Ovary (tissue), 9 donors: ENCODE data around the gene TTC28. TPM values are rescaled to one million over a fixed set of nuclear protein-coding genes. Genes with fewer than 3 reads are reported as not detected.

Source experiments
- DNase-seq, 5 donors: peaks; one replicate each; pipeline ENCODE4 v3.0.0-alpha.2; 2019 to 2020
- H3K27ac ChIP-seq, 2 donors: fragments of 200-600 bp; one replicate each; pipeline versions ENCODE4 v1.5.1 to v1.8.0; 2019 to 2022
- H3K27me3 ChIP-seq: fragments of 200-600 bp; one replicate; pipeline ENCODE4 v1.8.0; 2022
- H3K36me3 ChIP-seq: fragments of 200-600 bp; sonication (generic); one replicate; pipeline ENCODE4 v1.5.1; 2019
- H3K4me1 ChIP-seq: one replicate; pipeline ENCODE4 v1.8.1; 2013; ENCODE audit warnings: mild to moderate bottlenecking, moderate library complexity; ENCODE audit not compliant: insufficient read depth
- H3K4me3 ChIP-seq: fragments of 200-600 bp; sonication (generic); one replicate; pipeline ENCODE4 v1.5.1; 2017
- H3K9me3 ChIP-seq, 2 donors: fragments of 200-600 bp in 1 of 2; sonication (generic) in 1 of 2; one replicate each; pipeline versions ENCODE4 v1.5.1 to v1.8.1; 2013 to 2019; ENCODE audit warnings: mild to moderate bottlenecking in 1 of 2, moderate library complexity in 1 of 2
- EP300 ChIP-seq: sonication (generic); formaldehyde crosslinking; IDR thresholded peaks from one replicate; pipeline ENCODE4 v1.6.1; 2017; ENCODE audit warnings: antibody characterized with exemption
- POLR2A ChIP-seq: fragments of 450-650 bp; IDR thresholded peaks from one replicate; pipeline ENCODE4 v1.6.1; 2017; ENCODE audit warnings: antibody characterized with exemption, mild to moderate bottlenecking, moderate library complexity
- WGBS, 3 donors: extraction: QIAGEN DNeasy Blood & Tissue Kit in 1 of 3; methylation state at CpG; one replicate each; pipeline versions ENCODE4 v1.1.5 to v1.1.7; 2013 to 2017; 5-methylcytosine and 5-hydroxymethylcytosine counted together
- intact Hi-C, 4 donors: fragments of 100-400 bp; cut with DNase I; formaldehyde crosslinking; loops; one replicate each; pipeline versions ENCODE4 v1.11.0 to v1.15.1; 2022 to 2023
- polyA plus RNA-seq, 2 donors: library from polyadenylated mRNA; stranded (reverse); fragments of 200-250 nt in 1 of 2; fragments of 350-450 nt in 1 of 2; fragmentation: Illumina TruSeq in 1 of 2; extraction: RNeasy Lipid Tissue Mini Kit (QIAGEN cat#74804) in 1 of 2; gene quantifications; one replicate each; pipeline ENCODE4 v1.2.3, GENCODE V29; 2013 to 2014
- total RNA-seq, 7 donors: library from RNA; depleted of rRNA in 2 of 7; stranded (reverse); fragments of >200 nt in 2 of 7; fragmentation: NEBNext Ultra II Directional in 3 of 7; extraction: Animal tissue kit (Norgen Biotek cat#: 25700) in 3 of 7; gene quantifications; one replicate each; pipeline versions ENCODE4 v1.1.0 to v1.2.4, GENCODE V29; 2016 to 2023
- TF ChIP-seq, protein P1 (sequence below), 3 donors: fragments of 450-650 bp in 2 of 3; fragments of 200-600 bp in 1 of 3; IDR thresholded peaks; one replicate each; pipeline versions ENCODE4 v1.5.1 to v1.8.0; 2016 to 2022; ENCODE audit warnings: antibody characterized with exemption in 3 of 3, mild to moderate bottlenecking in 1 of 3
- donor health status: DM: no; HTN: no; CAD: no; lungs with moderate emphysema.
- donor health status: DM: no; HTN: no; CAD: no.
- donor health status: Bipolar disorder and iron deficiency.
- donor health status: DM: yes; HTN: yes; CAD: no.
- donor health status: DM: no; HTN: no; CAD: no.
- donor health status: DM: yes; HTN: yes; CAD: no.

The TTC28 gene
- total and polyA plus RNA-seq, 9 donors = 16.7 to 127 (median 72.9) TPM

DNA sequence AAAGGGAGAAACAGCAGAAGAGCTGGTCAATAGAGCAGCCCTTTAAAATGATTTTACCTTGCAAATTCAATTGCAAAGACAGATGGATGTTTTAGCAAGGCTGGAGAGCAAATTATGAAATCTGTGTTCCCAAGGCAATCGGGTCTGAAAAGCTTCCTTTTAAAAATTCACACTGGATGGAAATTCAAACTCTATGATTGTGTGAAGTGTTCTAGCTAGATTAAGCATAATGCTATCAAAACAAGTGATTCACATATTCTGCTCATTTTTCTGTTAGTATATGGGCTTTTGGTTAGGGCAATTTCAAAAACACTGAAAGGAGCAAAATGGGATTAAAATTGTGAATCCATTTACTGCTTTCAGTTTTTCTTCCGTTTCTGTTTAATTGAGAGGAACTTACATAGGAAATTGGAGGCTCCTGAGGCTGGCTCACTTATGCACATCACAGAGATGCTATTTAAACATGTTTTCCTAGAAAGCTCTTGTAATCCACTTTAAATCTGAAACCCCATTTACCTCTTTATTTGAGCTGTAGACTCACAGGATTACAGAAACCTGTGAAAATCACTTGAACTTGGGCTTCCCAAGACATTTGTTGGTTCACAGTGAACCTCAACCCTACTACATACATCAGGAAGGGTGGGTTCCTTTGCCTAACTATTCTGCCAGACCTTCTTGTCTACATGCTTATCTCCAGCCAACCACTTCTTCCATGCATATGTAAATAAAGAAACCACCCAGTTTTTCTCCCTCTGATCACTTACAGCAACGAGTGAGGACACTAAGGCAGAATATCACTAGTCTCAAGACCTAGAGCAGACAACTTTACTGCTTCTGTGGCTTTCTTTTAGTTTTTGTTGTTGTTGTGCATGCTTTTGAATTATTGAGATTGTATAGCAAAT is 558.7 kb downstream of the TTC28 start:
- H3K4me3 ChIP-seq = no peak overlapping the region
- no peaks in the 10 kb centered on the region for H3K9me3 ChIP-seq
- WGBS, 3 donors = 40 to 45% (median 42%) methylated on average over 3 of the region's 3 CpGs
- no peaks in the 10 kb centered on the region for H3K36me3 ChIP-seq
- no peak for DNase-seq
- no peaks in the 10 kb centered on the region for H3K27me3 ChIP-seq
- H3K4me1 ChIP-seq = peaks cover 5% of the 10 kb centered on the region
- TF ChIP-seq, protein P1, sequence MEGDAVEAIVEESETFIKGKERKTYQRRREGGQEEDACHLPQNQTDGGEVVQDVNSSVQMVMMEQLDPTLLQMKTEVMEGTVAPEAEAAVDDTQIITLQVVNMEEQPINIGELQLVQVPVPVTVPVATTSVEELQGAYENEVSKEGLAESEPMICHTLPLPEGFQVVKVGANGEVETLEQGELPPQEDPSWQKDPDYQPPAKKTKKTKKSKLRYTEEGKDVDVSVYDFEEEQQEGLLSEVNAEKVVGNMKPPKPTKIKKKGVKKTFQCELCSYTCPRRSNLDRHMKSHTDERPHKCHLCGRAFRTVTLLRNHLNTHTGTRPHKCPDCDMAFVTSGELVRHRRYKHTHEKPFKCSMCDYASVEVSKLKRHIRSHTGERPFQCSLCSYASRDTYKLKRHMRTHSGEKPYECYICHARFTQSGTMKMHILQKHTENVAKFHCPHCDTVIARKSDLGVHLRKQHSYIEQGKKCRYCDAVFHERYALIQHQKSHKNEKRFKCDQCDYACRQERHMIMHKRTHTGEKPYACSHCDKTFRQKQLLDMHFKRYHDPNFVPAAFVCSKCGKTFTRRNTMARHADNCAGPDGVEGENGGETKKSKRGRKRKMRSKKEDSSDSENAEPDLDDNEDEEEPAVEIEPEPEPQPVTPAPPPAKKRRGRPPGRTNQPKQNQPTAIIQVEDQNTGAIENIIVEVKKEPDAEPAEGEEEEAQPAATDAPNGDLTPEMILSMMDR (IDR thresholded peaks at IDR 0.05) = no peak
- TF ChIP-seq POLR2A (no peak), EP300 (no peak)
- intact Hi-C loops = no loop called here
- H3K27ac ChIP-seq = no peak overlapping the region

- intact Hi-C loops = no loop called here
- Histone ChIP-seq H3K4me3 (no peak overlapping the region), H3K9me3 (no peaks in the 10 kb centered on the region), H3K36me3 (no peaks in the 10 kb centered on the region), H3K4me1 (peaks cover 5% of the 10 kb centered on the region), H3K27ac (no peak overlapping the region), H3K27me3 (no peaks in the 10 kb centered on the region)
- TF ChIP-seq POLR2A (no peak), EP300 (no peak)
- TF ChIP-seq, protein P1 (IDR thresholded peaks at IDR 0.05) = no peak
- 87 to 98% (median 92%) methylated on average over 2 of the region's 2 CpGs for WGBS, 3 donors
- DNase-seq = no peak
Measured at GRCh38 chr22:28118957-28119631, 560.5 kb downstream of the TTC28 start.

GRCh38 chr22:28116219-28116673 is 563.4 kb downstream of the TTC28 start:
- 13 to 21% (median 19%) methylated on average over 2 of the region's 2 CpGs for WGBS, 3 donors
- intact Hi-C loops = no loop called here
- no peaks in the 10 kb centered on the region for H3K27me3 ChIP-seq
- no peak overlapping the region for H3K4me3 ChIP-seq
- H3K9me3 ChIP-seq = no peaks in the 10 kb centered on the region
- H3K4me1 ChIP-seq = peaks cover 13% of the 10 kb centered on the region
- no peaks in the 10 kb centered on the region for H3K36me3 ChIP-seq
- no peak overlapping the region for H3K27ac ChIP-seq
- TF ChIP-seq EP300 (no peak), POLR2A (no peak)
- TF ChIP-seq, protein P1 (IDR thresholded peaks at IDR 0.05) = no peak
- peak; percentile 28 to 62 (median 49) for DNase-seq

DNA sequence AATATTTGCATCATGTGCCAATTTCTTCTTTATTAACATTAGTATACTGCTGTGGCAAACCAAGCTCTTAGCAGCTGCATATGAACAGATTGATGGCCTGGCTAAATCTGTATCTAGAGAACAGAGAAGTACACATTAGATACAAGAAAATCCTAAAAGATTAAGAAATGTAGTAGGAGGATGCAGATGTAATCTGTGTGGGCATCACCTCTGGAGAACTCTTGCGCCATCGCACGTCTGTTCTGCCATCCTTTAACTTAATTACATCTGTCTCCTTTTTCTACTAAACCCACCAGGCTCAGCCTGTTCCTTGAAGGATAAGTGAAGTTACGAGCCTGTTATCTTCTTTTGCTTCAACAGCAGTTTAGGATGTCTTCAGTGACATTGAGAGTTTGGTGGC is 564.2 kb downstream of the TTC28 start:
- no peak for DNase-seq
- TF ChIP-seq, protein P1 (IDR thresholded peaks at IDR 0.05) = no peak
- no peak for TF ChIP-seq POLR2A
- Histone ChIP-seq H3K27ac (no peak overlapping the region), H3K4me3 (no peak overlapping the region), H3K9me3 (no peaks in the 10 kb centered on the region), H3K4me1 (peaks cover 13% of the 10 kb centered on the region), H3K36me3 (no peaks in the 10 kb centered on the region), H3K27me3 (no peaks in the 10 kb centered on the region)
- WGBS, 3 donors = 87 to 96% (median 92%) methylated on average over 4 of the region's 4 CpGs
- intact Hi-C loops = no loop called here
